ENCODE data around the gene PRCP.
"Not testable (repeated sequence)": the region's sequence is repeated elsewhere in the genome, so short reads cannot be mapped to it uniquely, and the experiment has no call there.

The PRCP gene

DNA sequence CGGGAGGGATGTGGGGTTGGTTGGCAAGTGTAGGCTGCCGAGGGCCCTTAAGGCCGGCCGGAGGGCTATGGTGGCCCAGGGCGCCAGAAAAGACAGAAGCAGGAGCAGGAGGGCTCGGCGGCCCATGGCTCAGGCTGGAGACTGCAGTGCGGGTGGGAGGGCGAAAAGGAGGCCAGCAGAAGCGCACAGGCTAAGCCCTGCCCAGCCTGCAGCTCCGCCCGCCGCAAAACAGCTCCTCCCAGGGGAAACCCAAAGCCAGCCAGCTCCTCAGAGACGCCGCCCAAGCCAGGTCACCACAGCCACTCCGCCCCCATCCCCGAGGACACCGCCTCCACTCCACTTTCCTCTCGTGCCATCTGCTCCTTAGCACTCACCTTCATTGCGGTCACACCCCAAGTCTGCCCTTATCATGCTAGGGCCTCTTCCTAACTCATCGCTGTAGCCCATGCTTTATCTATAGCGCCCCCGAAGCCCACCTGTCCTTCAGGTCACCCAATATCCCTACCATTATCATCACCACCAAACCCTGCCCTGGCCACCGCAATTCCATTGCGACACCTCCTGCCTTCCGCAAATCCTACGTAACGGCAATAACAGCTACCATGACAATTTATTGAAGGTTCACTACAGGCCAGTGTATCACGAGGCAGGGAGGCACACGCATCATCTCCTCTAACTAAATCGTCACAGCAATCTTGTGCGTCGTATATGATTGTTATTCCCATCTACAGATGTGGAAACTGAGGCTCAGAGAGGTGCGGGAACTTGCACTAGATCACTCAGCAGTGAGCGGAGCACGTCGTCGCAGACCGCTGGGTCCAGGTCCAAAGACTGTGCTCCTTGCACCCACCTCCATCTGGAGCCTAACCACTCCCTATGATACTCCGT lies at the start of gene PRCP:
Gene PRCP (minus strand): TSS at position 154 of the 888 bp plus-strand sequence. CDS start 28 bp downstream, at position 126.
- DNase-seq, result peak; percentile 95

DNA sequence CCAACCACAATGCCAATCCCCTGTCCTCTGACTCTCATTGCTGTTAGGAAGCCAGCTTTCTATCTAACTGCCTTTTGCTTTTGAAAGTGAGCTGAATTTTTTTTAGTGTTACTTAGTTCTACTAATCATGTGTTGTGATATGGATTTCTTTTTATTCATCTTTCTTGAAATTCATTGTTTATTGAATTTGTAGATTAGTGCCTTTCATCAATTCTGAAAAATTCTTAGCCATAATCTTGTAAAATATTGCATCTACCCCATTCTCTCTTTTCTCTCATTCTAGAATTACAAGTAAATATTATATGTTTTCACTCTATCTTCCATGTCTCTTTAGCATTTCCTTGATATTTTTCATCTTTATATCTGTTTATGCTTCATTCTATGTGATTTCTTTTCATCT lies 49.1 kb upstream of the PRCP start:
- DNase-seq, result no peak

DNA sequence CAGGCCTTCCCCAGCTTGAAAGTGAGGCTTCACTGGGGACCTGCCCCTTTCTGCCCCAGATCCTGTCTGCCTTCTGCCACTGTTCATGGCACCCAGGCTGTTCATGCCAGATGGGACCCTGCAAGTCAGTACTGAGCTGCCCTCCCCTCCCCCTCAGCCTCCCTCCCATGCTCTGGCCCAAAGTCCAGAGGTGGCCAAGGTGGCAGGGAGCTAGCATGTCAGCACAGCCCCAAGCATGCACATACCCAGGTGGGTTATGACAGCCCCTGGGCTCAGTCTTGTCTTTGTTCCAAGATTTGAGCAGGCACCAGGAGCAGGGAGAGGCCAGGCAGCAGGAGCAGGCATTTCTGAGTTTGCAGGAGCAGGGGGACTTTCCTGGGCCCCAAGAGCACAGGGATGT lies 45.5 kb upstream of the PRCP start:
- no peak for DNase-seq

DNA sequence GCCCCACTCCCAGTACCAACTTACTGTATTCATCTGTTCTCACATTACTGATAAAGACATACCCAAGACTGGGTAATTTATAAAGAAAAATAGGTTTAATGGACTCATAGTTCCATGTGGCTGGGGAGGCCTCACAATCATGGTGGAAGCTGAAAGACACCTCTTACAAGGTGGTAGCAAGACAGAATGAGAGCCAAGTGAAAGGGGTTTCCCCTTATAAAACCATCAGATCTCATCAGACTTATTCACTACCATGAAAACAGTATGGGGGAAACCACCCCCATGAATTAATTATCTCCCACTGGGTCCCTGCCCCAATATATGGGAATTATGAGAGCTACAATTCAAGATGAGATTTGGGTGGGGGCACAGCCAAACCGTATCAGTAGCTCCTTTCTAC lies 44.8 kb upstream of the PRCP start:
- not testable (repeated sequence) for DNase-seq

DNA sequence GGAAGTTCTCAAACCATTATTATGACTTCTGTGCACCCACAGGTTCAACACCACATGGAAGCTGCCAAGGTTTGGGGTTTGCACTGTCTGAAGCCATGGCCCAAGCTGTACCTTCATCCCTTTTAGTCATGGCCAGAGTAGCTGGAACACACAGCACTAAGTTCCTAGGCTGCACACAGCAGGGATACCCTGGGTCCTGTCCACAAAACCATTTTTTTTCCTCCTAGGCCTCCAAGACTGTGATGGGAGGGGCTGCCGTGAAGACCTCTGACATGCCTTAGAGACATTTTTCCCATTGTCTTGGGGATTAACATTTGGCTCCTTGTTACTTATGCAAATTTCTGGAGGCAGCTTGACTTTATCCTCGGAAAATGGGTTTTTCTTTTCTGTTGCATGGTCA lies 44.0 kb upstream of the PRCP start:
- DNase-seq, result no peak

DNA sequence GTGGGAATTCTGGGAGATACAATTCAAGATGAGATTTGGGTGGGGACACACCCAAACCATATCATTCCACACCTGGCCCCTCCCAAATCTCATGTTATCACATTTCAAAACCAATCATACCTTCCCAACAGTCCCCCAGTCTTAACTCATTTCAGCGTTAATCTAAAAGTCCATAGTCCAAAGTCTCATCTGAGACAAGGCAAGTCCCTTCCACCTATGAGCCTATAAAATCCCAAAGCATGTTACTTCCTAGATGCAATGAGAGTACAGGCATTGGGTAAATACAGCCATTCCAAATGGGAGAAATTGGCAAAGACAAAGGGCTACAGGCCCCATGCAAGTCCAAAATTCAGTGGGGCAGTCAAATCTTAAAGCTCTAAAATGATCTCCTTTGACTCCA lies 43.2 kb upstream of the PRCP start:
- not testable (repeated sequence) for DNase-seq

DNA sequence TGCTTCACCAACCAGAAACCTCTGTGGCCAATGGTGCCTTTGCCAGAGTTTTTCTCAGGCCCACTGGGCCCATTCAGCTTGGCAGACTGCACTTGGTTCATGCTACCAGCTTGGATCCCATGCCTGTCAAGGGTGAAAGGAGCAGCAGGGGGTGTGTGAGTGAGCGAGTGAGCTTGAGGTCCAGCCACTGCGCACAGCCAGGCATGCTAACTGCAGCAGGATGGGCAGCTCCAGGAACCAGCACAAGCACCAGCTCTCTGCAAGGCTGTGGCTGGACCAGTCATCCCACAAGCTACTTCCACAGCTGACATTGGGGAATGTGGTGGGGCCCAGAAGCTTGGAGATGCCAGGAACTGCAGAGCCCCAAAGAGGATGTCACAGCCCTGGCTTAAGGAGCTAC lies 42.1 kb upstream of the PRCP start:
- no peak for DNase-seq

DNA sequence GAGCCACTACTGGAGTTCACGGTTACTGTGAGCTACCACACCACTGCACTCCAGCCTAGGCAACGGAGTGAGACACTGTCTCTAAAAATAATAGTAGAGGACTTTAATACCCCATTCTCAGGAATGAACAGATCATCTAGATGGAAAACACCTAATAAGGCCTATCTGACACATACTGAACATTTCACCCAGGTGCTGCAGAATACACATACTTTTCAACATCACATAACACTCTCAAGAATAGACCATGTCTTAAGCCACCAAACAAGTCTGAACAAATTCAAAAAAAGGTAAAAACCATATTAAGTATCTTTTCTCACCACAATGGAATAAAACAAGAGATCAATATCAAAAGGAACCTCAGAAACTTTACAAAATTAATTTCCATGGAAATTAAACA lies 39.2 kb upstream of the PRCP start:
- DNase-seq, result no peak

DNA sequence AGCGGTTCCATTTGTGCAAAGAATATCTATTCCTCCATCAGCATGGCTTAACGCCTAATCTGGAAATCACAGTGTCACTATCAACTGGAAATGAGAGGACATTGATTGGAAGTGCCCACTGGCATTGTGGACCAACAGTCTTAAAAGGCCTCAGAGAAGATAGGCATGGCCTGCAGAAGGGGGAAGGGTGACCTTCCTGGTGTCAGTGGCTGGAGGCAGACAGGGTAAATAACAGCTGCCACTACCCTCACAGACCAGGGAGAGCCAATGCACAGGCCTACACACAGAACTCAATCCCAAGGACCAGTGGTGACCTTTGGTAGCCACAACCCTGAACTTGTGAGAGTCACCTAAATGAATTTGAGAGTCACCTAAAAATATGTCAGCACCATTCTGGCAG lies 37.3 kb upstream of the PRCP start:
- DNase-seq, result no peak

DNA sequence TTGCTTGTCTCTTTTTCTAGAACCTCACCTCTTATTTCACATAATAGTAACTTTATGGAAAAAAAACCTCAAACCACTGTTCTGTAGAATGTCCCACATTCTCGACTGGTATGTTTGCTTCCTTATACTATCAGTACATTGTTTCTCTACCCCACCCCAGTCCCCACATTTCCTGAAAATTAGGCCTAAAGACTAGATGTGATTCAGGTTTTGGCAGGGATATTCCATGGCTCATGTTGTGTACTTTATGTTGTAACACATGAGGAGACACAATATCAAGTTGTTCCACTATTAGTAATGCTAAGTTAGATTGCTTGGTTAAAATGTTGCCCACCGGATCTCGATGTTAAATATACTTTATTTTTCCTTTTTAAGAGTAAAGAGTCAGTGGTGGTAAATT lies 36.0 kb upstream of the PRCP start:
- DNase-seq, result no peak

DNA sequence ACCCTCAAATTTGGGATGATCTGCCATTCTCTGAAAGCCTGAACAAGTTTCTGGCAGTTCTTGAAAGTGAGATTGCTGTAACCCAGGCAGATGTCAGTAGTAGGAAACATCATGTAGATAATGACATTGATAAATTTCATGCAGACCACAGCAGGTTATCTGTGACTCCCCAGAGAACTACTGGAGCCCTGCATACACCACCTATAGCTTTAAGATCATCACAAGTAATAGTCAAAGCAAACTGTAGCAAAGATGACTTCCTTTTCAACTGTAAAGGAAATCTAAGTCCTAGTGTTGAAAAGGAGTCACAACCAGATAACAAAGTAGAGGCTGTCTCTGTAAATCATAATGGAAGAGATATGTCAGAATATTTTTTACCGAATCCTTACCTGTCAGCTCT lies 32.3 kb upstream of the PRCP start:
- no peak for DNase-seq

DNA sequence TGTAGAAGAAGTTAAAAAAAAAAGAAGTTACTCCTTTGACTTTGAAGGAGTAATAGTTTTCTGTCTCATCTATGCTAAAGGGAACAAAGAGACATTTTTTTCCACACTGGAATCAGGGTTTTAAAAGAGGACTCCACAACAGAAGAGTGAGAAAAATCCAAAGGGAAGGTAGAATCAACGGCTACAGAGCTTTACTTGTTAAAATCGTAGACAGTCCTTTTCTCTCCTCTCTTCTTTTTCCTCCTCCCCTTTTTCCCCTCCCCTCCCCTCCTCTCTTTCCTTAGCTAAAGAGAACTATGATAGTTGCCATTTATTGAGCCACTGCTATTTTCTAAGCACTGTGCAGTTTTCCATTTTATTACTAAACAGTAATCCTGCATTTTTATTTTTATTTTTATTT lies 30.5 kb upstream of the PRCP start:
- no peak for DNase-seq

DNA sequence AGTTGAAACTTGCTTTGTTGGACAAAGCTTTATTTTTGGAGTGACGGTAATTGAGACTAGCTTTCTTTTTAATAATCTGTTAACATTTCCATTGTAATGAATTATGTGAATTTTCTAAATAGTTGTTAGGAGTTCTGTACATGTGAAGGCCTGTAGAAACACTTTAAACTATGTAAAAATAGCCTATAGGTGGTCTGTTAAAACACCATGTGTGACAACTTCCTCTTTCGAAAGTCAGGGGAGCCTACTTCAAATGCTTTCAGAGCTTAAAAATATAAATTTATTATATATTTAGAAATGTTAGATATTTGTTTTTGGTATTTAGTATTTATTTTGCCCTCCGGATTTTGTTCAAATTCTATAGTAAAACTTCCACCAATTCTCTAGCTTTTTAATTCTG lies 30.0 kb upstream of the PRCP start:
- no peak for DNase-seq

DNA sequence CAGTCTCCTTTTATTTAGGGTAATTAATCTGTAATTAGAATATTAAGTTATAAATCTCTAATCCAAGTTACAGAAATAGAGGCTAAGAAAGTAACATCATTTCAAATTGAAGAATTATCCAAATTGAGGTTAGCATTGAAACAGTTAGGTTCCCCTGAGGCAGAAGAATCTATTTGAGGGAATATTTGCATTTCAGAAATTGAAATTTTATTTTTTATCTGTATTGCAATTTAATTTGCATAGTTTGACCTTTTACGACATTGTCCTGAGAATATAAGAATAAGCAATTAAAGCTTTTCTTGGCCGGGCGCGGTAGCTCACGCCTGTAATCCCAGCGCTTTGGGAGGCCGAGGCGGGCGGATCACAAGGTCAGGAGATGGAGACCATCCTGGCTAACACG lies 28.9 kb upstream of the PRCP start:
- no peak for DNase-seq

DNA sequence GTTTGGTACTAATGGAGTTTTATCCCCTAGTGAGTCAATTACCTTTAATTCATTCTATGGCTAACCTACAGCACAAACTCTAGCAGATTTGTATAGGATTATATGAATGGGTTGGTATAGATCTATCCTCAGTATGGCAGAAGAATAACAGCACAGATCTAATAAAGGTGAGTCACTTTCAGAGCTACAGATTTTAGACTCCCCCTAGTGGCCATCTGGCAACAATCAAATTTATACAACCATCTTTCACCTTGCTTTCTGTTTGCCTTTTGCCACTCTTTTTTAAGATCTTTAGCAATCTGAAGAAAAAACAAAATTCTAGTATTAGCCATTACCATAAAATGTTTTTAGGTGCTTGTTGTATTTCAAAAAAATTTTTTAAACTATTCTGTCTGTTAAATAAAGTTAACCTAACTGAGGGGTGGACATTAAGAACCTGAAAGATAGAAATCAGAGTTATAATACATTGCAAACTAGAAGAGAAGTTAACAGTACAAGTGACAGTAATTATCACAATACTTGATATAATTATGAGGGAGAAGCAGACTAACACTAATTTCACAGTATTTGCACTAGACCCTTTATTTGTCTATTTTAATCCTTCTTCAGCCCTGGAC lies 27.1 kb upstream of the PRCP start:
- DNase-seq, result peak; percentile 44

DNA sequence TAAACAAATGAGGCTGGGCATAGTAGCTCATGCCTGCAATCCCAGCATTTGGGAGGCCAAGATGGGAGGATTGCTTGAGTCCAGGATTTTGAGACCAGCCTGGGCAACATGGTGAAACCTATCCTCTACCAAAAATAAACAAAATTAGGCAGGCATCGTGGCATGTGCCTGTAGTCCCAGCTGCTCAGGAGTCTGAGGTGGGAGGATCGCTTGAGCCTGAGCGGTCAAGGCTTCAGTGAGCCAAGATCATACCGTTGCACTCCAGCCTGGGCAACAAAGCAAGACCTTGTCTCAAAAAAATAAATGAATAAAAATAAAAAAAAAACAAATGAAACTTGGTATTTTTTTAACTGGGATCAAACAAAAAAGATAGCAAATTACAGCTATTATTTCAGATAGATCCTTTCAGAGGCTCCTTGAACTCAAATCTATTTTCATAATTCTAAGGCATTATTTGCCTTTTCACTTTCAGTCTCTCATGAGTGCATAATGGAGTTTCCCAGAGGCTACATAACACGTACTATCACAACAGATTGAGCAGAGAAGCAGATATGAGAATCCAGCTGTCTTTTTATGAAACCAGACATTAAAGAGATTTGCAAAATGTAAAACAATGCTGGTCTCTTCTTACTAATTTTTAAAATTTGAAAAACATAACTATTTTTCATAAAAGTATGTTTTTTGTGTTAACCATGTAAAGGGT lies 24.4 kb upstream of the PRCP start:
- no peak for DNase-seq

DNA sequence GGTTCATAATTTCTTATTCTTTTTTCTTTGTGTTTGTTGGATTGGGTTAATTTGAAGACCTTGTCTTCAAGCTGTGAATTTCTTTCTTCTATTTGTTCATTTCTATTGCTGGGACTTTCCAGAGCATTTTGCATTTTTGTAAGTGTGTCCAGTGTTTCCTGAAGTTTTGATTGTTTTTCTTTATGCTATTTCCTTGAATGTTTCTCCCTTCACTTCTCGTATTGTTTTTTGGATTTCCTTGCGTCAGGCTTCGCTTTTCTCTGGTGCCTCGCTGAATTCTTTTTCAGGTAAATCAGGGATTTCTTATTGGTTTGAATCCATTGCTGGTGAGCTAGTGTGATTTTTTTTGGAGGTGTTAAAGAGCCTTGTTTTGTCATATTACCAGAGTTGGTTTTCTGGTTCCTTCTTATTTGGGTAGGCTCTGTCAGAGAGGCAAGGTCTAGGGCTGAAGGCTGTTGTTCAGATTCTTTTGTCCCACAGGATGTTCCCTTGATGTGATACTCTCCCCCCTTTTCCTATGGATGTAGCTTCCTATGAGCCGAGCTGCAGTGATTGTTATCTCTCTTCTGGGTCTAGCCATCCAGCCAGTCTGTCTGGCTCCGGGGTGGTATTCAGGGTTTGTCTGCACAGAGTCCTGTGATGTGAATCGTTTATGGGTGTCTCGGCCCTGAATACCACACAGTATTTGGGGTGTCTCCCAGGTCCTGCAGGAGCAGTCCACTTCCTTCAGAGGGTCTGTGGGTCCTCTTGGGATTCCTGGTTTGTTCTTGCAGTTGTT lies 22.4 kb upstream of the PRCP start:
- not testable (repeated sequence) for DNase-seq

DNA sequence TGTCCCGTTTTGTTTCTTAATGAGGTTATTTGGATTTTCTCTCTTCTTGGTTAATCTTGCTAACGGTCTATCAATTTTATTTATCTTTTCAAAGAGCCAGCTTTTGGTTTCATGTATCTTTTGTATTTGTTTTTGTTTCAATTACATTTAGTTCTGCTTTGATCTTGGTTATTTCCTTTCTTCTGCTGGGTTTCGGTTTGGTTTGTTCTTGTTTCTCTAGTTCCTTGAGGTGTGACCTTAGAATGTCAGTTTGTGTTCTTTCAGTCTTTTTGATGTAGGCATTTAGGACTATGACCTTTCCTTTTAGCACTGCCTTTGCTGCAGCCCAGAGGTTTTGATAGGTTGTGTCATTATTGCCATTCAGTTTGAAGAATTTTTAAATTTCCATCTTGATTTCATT lies 20.0 kb upstream of the PRCP start:
- not testable (repeated sequence) for DNase-seq

DNA sequence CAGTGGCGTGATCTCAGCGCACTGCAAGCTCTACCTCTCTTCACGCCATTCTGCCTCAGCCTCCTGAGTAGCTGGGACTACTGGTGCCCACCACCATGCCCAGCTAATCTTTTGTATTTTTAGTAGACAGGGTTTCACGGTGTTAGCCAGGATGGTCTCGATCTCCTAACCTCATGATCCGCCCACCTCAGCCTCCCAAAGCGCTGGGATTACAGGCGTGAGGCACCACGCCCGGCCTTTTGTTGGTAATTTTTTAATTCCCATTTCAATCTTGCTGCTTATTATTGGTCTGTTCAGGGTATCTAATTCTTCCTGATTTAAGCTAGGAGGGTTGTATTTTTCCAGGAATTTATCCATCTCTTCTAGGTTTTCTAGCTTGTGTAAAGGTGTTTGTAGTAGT lies 19.6 kb upstream of the PRCP start:
- DNase-seq, result not testable (repeated sequence)

DNA sequence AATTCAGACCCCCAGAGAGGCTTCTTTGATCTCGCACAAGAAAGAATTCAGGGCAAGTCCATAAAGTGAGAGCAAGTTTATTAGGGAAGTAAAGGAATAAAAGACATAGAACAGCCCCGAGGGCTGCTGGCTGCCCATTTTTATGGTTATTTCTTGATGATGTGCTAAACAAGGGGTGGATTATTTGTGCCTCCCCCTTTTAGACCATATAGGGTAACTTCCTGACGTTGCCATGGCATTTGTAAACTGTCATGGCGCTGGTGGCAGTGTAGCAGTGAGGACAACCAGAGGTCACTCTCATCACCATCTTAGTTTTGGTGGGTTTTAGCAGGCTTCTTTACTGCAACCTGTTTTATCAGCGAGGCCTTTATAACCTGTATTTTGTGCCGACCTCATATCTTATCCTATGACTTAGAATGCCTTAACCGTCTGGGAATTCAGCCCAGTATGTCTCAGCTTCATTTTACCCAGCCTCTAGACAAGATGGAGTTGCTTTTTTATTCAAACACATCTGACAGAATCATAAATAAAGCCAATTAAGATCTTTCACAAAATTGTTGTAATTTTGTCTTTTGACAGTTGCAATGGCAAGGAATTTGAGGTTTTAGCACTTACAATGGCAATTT lies 8.9 kb upstream of the PRCP start:
- no peak for DNase-seq

DNA sequence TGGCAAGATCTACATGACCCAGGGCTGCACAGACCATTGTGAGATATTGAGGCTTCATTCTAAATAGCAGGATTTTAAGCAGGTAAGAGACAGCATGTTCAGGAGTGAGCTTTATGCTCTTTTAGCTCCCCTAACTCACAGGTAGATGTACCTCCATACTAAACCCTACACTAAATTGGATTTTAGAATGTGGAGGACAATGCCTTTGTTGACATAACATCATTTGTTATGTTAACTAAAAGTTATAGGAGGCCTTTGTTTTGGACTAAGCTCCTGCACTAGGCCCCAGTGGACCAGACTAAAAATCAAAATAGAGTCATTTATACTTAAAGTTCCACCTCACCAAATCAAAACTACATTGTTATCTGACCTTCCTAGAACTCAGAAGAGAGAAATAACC lies 8.1 kb upstream of the PRCP start:
- DNase-seq, result no peak

DNA sequence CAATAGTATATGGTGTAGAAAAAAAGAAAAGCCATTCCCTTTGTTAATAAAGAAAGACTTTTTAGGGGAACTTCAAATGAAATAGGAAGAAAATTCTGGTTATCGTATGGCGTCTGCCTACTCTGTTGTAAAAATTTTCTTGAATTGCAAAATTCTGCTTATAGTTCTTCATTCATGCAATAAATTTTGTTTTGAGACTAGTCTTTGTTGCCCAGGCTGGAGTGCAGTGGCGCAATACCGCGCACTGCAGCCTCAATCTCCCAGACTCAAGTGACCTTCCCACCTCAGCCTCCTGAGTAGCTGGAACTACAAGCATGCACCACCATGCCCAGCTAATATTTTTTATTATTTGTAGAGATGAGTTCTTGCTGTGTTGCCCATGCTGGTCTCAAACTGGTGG lies 7.1 kb upstream of the PRCP start:
- DNase-seq, result no peak

DNA sequence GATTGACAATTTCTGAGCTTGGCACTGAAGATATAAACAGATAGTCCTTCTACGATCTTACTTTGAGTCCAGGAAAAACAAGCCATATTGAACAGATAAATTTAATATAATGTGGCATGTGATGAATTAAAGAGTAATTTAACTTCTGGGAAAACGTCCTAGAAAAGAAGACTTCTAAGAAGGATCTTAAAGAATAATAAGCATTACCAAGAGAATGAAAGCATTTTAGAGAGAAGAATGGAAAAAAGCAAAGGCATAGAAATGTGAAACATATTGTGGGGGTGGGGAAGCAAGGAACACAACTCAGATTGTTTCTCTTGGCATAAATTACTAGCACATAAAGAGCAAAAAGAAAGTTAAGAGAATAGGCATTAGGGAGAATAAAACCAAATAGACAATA lies 6.7 kb upstream of the PRCP start:
- no peak for DNase-seq
